GM18868 (cell line): ENCODE results near the gene ZNF232.
"Not testable (repeated sequence)": the region's sequence is repeated elsewhere in the genome, so short reads cannot be mapped to it uniquely, and the experiment has no call there.

Source experiments
- ATAC-seq: cut with Tn5 transposase; IDR thresholded peaks from one replicate; pipeline ENCODE4 v1.9.1; 2021; ENCODE audit warnings: mild to moderate bottlenecking, moderate library complexity; ENCODE audit not compliant: unreplicated experiment

ZNF232 gene

GRCh38 chr17:5099271-5099670 lies 12.4 kb downstream of the ZNF232 start:
- no peak for ATAC-seq

GRCh38 chr17:5097101-5097834 lies 14.4 kb downstream of the ZNF232 start:
- no peak for ATAC-seq

GRCh38 chr17:5096731-5097100 lies 15.0 kb downstream of the ZNF232 start:
- ATAC-seq = no peak

DNA sequence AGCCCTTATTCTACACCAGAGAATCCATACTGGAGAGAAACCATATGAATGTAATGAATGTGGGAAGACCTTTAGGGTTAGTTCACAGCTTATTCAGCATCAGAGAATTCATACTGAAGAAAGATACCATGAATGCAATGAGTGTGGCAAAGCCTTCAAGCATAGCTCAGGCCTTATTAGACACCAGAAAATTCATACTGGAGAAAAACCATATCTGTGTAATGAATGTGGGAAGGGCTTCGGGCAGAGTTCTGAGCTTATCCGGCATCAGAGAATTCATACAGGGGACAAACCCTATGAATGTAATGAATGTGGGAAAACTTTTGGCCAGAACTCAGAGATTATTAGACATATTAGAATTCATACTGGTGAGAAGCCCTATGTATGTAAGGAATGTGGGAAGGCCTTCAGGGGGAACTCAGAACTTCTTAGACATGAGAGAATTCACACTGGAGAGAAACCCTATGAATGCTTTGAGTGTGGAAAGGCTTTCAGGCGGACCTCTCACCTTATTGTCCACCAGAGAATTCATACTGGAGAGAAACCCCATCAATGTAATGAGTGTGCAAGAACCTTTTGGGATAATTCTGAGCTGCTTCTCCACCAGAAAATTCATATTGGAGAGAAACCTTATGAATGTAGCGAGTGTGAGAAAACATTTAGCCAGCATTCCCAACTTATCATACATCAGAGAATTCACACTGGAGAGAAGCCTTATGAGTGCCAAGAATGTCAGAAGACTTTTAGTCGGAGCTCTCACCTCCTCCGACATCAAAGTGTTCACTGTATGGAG lies 19.3 kb downstream of the ZNF232 start:
- ATAC-seq = no peak

GRCh38 chr17:5080591-5080990 lies 31.1 kb downstream of the ZNF232 start:
- no peak for ATAC-seq

- ATAC-seq = peak; percentile 86
Measured at GRCh38 chr17:5078106-5079028, 33.3 kb downstream of the ZNF232 start, which contains the start of gene ZFP3. Gene ZFP3, plus strand, starts transcription at chr17:5078467. Its CDS starts 13,038 bp downstream, at chr17:5091505.

- no peak for ATAC-seq
Measured at GRCh38 chr17:5077781-5078105, 33.9 kb downstream of the ZNF232 start.

GRCh38 chr17:5077275-5077674 lies 34.4 kb downstream of the ZNF232 start:
- not testable (repeated sequence) for ATAC-seq

GRCh38 chr17:5075472-5075871 lies 36.2 kb downstream of the ZNF232 start:
- ATAC-seq = not testable (repeated sequence)

DNA sequence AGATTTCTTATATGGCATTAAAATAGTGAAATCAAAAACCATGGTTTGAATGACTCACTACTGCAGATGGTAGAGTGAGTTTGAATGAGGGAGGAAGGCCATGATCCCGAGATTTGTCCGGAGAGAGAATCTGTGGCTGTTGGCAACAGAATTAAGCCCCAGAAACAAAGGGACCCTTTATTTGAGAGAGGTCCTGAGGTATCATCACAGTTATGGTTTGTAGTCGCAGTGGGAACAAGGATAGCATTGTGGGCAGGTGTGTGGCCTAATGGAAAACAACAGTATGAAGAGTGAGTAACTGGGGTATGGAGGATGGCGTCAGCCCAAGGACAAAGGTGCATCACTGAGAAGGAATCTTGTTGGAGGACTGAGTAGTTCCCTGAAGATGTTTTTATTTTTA lies 42.0 kb downstream of the ZNF232 start:
- ATAC-seq = no peak

GRCh38 chr17:5068236-5068635 lies 43.4 kb downstream of the ZNF232 start:
- no peak for ATAC-seq

- ATAC-seq = no peak
Measured at GRCh38 chr17:5065227-5065744, 46.4 kb downstream of the ZNF232 start.
